Pancreas (tissue), 10 donors: ENCODE measurements around the gene WNK1. TPM values are rescaled to one million over a fixed set of nuclear protein-coding genes. Genes with fewer than 3 reads are reported as not detected.
A peak's percentile ranks its signal among the peaks of the same experiment; 100 is the strongest.

Experiments used
- ATAC-seq, 4 donors: fragments of 200-7000 bp; cut with Tn5 transposase; one replicate each; pipeline versions ENCODE4 v1.8.0 to v1.9.1; 2020; ENCODE audit warnings: mild to moderate bottlenecking in 4 of 4, moderate library complexity in 4 of 4
- DNase-seq, 6 donors: peaks; one replicate each; pipeline ENCODE4 v3.0.0-alpha.2; 2020
- FAIRE-seq: peaks from 2 replicates; lab custom pipeline; 2012; peaks lifted over from hg19 to GRCh38; lab: Jason Lieb, UNC
- H3K27ac ChIP-seq, 4 donors: fragments of 200-600 bp; sonication (generic); 1 replicate in 3 of 4; 2 replicates in 1 of 4; pipeline versions ENCODE4 v1.5.0 to v1.8.0; 2020
- H3K27me3 ChIP-seq, 4 donors: fragments of 200-600 bp; one replicate each; pipeline ENCODE4 v1.8.0; 2021
- H3K36me3 ChIP-seq, 3 donors: fragments of 200-600 bp; sonication (generic) in 1 of 3; one replicate each; pipeline versions ENCODE4 v1.5.0 to v1.8.0; 2020 to 2021
- H3K4me1 ChIP-seq, 3 donors: fragments of 200-600 bp; one replicate each; pipeline ENCODE4 v1.8.0; 2021
- H3K4me3 ChIP-seq, 4 donors: fragments of 200-600 bp; sonication (generic) in 2 of 4; one replicate each; pipeline versions ENCODE4 v1.5.0 to v1.8.0; 2020 to 2021
- H3K9me3 ChIP-seq, 4 donors: fragments of 200-600 bp; one replicate each; pipeline ENCODE4 v1.8.0; 2021
- CTCF ChIP-seq, 4 donors: fragments of 200-600 bp; sonication (generic) in 3 of 4; IDR thresholded peaks; one replicate each; pipeline versions ENCODE4 v1.5.0 to v1.8.0; 2021; ENCODE audit warnings: antibody characterized with exemption in 4 of 4
- WGBS, 2 donors: extraction: QIAGEN DNeasy Blood & Tissue Kit; methylation state at CpG; one replicate each; pipeline ENCODE4 v1.1.7; 2013; 5-methylcytosine and 5-hydroxymethylcytosine counted together
- intact Hi-C, 3 donors: fragments of 100-400 bp; cut with DNase I; formaldehyde crosslinking; loops; one replicate each; pipeline versions ENCODE4 v1.11.1 to v1.14.2; 2022
- polyA plus RNA-seq, 2 donors: library from polyadenylated mRNA; stranded (reverse); fragments of 200-250 nt; gene quantifications; one replicate each; pipeline ENCODE4 v1.2.3, GENCODE V29; 2013
- total RNA-seq, 6 donors: library from RNA; stranded (reverse); fragmentation: NEBNext Ultra II Directional in 4 of 6; extraction: Animal tissue kit (Norgen Biotek cat#: 25700) in 4 of 6; gene quantifications; one replicate each; pipeline versions ENCODE4 v1.2.1 to v1.2.4, GENCODE V29; 2021 to 2023
- donor health status: healthy with polysubstance abuse.
- donor health status: DM: no; HTN: no; CAD: no; lungs with moderate emphysema.
- donor health status: DM: no; HTN: no; CAD: no.
- donor health status: control.
- donor health status: control.
- donor health status: Bipolar disorder and iron deficiency.
- donor health status: DM: yes; HTN: yes; CAD: no.
- donor health status: DM: no; HTN: no; CAD: no.
- donor health status: DM: no; HTN: no; CAD: no.
- donor health status: DM: yes; HTN: yes; CAD: no.

Gene WNK1
- total and polyA plus RNA-seq, 8 donors: 10.9 to 73.9 (median 39.6) TPM

DNA sequence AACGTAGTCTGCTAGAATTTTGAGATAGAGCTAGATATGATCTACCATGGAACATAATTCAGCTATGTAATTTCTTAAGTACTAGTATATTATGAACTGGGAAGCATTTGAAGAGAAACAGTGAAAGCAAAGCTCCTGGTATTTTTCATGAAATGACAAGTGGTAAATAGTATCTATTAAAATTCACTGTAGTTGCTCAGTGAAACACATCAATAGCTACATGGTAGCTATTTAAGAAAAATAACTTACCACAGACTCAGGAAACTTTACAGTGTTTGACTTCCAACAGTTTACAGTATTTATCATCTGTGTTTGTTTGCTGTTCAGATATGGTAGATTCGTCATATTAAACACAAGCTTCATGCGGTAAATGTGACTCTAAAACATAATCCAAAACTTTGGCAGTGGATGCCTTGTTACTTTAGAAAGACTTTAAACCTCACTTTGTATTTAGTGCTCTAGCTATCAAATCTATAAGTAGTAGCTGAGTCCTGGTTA lies 25.2 kb downstream of the WNK1 start:
- H3K9me3 ChIP-seq: no peaks in the 10 kb centered on the region
- no peak overlapping the region for H3K4me3 ChIP-seq
- peak in 1 of 4 donors; percentile 19 for ATAC-seq
- TF ChIP-seq CTCF (IDR thresholded peaks at IDR 0.05): no peak
- peaks cover 17 to 53% (median 44%) of the 10 kb centered on the region in 3 donors for H3K4me1 ChIP-seq
- 31 to 39% methylated on average over 3 of the region's 3 CpGs for WGBS, 2 donors
- intact Hi-C loops: no loop called here
- no peak overlapping the region for H3K27ac ChIP-seq
- DNase-seq: no peak
- no peaks in the 10 kb centered on the region for H3K36me3 ChIP-seq
- FAIRE-seq: no peak
- no peaks in the 10 kb centered on the region for H3K27me3 ChIP-seq

- no peak for DNase-seq
- WGBS, 2 donors: 43 to 59% methylated on average over 6 of the region's 6 CpGs
- Histone ChIP-seq H3K27me3 (no peaks in the 10 kb centered on the region), H3K4me1 (peaks cover 17 to 53% (median 40%) of the 10 kb centered on the region in 3 donors), H3K4me3 (no peak overlapping the region), H3K36me3 (no peaks in the 10 kb centered on the region), H3K9me3 (no peaks in the 10 kb centered on the region), H3K27ac (no peak overlapping the region)
- TF ChIP-seq CTCF (IDR thresholded peaks at IDR 0.05): no peak
- no peak for FAIRE-seq
- intact Hi-C loops: no loop called here
- ATAC-seq: no peak
Measured at GRCh38 chr12:778615-779014, 26.2 kb downstream of the WNK1 start.

GRCh38 chr12:779745-780734 lies 27.7 kb downstream of the WNK1 start:
- Histone ChIP-seq H3K4me1 (peaks cover 17 to 41% (median 27%) of the 10 kb centered on the region in 3 donors), H3K4me3 (no peak overlapping the region), H3K27ac (peak overlapping the region in 1 of 4 donors; percentile 49), H3K27me3 (no peaks in the 10 kb centered on the region), H3K36me3 (no peaks in the 10 kb centered on the region), H3K9me3 (no peaks in the 10 kb centered on the region)
- no peak for FAIRE-seq
- no peak for DNase-seq
- intact Hi-C loops: no loop called here
- no peak for TF ChIP-seq CTCF (IDR thresholded peaks at IDR 0.05)
- ATAC-seq: peak in 3 of 4 donors; percentile 55 to 75 (median 63)
- 26 to 27% methylated on average over 4 of the region's 4 CpGs for WGBS, 2 donors

- Histone ChIP-seq H3K27me3 (no peaks in the 10 kb centered on the region), H3K4me1 (peaks cover 17 to 41% (median 27%) of the 10 kb centered on the region in 3 donors), H3K4me3 (no peak overlapping the region), H3K27ac (peak overlapping the region in 1 of 4 donors; percentile 49), H3K36me3 (no peaks in the 10 kb centered on the region), H3K9me3 (no peaks in the 10 kb centered on the region)
- intact Hi-C loops: no loop called here
- ATAC-seq (no peak), FAIRE-seq (no peak), DNase-seq (no peak)
- TF ChIP-seq CTCF (IDR thresholded peaks at IDR 0.05): no peak
- WGBS, 2 donors: 79 to 82% methylated on average over 2 of the region's 2 CpGs
Measured at GRCh38 chr12:780750-781379, 28.5 kb downstream of the WNK1 start.
